ENCODE measurements around the gene INTS15.

The INTS15 gene

DNA sequence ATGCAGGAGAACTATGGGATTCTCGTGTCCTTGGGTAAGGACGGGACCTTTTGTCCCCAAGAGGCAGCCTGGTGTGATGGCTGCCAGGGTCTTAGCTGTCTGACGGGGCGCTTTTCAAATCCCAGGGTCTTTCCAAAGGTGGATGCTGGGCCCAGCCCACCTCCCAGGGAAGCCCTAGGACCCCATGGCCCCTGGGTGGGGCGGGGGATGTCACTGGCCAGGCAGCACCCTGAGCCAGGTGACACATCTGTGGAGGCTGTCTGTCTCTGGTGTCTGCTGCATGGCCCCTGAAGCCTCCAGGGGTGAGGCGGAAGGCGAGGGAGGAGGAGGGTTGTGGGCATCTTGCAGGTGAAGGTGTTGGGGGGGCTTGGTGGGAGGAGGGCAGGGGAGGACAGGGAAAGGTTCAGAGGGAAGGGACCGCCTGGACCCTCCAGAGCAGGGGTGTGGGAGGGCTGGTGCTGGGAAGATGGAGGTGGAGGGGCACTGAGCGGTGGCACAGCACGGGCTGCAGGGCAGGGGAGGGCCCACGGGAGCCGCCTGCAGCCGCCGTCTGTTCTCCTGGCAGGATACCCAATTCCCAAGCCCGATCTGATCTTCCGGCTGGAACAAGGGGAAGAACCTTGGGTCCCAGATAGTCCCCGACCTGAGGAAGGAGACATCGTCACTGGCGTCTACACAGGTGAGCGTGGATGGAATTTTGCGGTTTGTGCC, 54.2 kb downstream of the INTS15 start:
- no peak for DNase-seq

DNA sequence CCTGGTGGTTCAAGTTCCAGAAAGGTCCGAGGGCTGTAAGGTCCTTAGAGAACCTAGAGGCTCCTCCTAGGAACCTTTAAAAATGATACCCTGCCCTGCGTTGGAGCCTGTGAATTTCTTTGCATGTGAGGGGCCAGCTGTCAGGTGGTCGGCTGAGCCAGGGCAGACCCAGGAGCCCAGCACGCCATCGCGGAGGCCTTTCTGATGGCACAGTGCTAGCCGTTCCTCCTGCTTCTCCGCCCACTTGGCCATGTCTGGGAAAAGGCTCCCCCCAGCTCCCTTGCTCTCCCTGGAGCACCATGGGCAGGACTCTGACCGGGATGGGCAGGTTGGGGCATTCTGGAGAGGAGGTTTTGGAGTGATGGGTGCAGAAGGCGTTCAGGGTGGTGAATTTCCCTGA, 54.9 kb downstream of the INTS15 start:
- no peak for DNase-seq

DNA sequence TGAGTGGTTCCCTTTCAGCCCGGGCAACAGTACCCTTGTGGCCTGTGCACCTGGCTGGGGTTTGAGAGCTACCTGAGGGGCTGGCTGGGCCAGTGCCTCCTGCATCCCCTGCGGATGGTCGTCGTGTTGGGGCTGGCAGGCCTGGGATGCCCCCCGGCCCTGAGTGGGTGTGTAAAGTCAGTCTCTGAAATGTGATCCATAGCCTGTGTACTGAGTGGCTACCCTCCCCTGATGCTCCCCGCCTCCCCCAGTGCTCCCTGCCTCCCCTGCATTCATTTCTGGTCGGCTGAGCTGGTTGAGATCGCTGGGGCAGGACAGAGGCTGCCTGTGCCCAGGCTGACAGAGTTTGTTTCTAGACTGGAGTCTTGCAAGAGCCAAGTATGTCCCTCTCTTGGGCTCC, 56.6 kb downstream of the INTS15 start:
- DNase-seq, result no peak

DNA sequence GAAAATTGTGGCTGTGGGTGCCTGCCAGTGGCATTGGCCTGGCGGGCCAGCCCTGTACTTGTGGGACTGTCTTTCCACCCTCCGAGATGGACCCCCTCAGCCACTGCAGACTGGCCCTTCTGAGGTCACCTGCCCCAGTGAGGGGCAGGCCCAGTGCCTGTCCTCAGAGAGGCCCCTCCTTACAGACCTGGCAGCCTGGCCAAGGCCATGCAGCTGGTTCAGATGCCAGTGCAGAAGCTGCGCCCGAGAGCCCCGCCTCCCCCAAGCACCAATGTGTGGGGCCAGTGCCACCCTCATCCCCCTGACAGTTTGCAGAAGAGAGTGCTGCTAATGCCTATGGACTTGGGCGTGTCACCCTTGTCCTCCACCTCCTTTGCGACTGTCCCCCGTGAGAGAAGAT, 57.3 kb downstream of the INTS15 start:
- DNase-seq, result no peak

DNA sequence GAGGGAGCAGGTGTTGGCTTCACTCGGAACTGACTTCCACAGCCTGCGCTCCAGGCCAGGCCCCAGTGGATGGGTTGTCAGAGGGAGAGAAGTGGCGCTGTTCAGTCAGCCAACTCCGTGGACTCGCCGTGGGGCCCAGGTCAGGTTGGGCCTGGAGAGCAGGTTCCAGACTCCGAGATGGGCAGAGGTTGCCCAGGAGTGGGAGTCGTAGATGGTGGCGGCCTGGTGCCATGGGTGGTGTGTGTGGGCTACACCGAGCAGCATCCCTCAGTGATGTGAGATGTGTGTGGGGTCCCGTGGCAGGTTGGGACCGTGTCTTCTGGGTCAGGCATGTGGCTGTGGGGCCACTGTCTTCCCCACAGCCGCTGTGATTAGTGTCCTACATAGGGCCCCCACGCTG, 57.7 kb downstream of the INTS15 start:
- no peak for DNase-seq

DNA sequence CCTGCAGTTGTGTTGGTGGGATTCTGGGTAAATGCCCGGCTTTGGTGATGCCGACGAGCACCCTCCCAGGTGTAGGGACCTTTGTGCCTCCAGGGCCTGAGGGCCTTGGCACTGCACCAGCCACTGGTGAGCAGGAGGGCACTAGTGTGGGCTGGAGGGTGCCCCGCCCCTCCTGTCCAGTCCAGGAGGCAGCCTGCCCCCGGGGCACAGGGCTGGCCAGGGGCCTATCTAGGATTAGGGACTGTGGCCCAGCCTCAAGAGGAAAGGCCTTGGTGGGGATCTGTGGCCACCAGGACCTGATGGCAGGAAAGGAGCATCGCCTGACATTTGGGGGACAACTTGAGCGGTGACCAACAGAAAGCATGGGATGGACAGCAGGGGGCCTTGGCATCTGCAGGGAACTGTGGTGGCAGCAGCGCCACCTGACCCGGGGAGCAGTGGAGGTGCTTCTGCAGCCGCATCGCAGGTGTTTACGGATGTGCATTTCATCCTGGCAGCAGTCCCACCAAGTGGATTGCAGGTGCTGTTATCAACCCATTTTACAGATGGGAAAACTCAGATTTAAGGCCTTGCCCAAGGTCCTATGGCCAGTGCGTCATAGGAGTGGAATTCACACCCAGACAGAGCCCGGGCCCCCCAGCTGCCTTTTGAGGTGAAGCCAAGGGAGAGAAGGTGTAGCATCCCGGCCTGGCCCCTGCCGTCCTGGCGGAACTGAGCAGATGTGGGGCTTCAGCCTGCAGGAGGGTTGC, 58.4 kb downstream of the INTS15 start:
- DNase-seq, result no peak

DNA sequence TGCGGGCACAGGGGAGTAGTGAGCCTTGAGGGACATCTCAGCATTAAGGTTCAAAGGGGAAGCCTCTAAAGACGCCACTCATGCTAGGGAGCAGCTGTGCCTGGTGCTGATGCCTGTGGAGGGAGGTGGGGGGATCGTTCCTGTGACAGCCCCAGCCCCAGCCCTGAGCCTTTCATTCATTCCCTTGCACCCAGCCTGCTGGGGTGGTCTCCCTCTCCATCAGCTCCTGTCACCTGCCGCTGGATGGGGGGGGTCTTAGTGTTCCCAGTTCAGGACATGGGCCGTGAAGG, 58.9 kb downstream of the INTS15 start:
- DNase-seq, result peak; percentile 22

DNA sequence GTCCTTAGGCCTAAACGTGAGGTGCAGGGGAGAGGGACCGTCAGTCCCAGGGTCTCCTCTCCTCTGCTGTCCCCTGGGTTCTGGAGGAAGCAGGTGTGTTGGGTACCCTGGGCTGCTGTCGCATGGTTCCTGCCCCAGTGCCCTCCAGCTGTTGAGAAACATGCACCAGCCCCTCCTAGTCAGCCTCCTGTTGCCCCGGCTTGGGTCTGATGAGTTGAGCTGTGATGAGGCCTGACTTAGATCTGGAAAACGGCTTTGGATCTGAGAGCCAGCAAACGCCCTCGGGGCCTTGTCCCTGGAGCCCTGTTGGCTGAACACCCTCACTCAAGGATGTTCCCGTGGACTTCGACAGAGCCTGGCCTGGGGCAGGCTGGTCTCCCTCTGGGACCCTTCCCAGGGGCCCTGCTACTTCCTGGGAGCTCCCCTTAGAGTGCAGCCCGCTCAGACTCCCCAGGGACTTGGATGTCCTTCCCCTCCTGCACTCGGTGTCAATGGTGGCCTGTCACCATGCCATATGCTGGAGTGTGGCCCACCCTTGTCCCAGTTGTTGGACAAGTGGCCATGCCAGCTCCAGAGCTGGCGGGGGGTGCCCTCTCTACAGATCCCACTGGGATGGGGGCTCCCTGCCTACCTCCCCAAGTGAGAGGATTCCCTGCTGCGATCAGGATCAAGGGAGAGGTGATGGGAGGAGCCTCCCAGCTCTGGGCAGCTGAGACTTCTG, 59.6 kb downstream of the INTS15 start:
- peak; percentile 35 for DNase-seq

DNA sequence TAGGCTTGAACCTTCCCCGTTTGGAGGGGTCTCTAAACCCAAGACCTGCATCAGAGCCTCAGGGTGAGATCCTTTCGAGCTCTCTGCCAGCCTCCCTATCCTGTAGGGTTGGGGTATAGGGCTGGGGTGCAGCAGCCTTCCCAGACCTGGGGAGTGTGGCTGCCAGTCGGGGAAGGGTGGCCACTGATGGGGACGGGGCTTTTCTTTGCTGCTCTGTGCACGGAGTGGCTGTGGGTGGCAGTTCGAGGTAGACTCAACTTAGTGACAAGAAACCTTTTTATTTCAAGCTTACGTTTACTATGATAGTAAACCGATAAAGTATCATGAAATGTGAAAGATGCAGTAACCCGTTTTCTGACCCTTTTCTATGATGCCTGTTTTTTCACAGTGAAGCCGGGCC, 60.3 kb downstream of the INTS15 start:
- no peak for DNase-seq

DNA sequence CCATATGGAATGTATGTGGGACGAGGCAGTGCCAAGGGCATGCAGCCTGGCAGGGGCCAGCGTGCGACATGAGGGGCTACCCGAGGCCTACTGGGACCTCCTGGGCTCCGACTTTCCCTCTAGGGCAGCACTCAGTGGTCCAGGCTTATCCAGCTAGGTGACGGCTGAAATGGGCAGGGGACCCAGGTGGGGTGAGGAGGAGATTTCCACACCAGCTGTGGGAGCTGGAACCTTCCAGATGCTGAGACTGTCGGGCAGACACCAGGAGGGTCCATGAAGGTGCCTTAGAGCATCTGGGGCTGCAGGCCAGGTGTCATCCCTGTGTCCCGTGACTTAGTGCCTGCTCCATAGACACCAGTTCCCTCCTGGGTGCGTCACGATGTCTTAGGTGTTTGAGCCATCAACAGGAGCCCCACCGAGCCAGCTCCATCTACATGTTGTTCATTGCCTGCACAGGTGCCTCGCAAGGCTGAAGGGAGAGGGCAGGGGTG, 60.7 kb downstream of the INTS15 start:
- peak; percentile 21 for DNase-seq

DNA sequence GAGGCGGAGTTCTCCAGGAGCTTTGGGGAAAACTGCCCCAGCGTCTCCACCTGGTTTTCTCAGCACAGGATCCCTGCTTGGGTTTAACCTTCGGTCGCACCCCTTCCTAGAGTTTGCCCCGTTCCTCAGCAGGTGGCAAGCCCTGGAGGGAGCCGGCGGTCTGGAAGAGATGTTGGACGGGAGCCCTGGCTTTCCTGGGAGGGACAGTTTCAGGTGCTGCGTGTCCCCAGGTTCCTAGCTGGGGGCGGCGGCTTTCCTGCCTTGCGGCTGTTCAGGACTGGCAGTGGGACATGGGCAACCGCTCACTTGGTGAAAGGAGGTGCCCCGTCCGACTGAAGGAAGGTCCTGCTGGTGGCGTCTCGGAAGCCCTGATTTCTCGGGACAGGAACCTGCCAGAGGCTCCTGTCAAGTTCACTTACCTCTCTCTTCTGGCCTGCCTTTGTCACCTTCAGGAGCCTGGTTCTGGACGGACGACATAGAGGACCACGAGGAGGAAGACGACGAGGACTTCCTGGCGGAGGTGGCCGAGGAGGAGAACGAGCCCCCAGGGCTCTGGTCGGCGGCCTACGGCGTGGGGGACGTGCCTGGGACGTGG, 62.1 kb downstream of the INTS15 start:
- peak; percentile 31 for DNase-seq

DNA sequence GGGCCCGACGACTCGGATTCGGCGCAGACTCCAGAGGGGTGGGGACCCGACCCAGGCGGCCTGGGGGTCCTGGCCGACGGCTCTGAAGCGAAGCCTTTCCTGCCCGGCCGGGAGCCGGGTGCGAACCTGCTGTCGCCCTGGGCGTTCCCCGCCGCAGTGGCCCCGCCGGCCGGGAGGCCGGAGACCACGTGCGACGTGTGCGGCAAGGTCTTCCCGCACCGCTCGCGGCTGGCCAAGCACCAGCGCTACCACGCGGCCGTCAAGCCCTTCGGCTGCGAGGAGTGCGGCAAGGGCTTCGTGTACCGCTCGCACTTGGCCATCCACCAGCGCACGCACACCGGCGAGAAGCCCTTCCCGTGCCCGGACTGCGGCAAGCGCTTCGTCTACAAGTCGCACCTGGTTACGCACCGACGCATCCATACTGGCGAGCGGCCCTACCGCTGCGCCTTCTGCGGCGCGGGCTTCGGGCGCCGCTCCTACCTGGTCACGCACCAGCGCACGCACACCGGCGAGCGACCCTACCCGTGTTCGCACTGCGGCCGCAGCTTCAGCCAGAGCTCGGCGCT, 62.7 kb downstream of the INTS15 start:
- DNase-seq, result peak; percentile 30

DNA sequence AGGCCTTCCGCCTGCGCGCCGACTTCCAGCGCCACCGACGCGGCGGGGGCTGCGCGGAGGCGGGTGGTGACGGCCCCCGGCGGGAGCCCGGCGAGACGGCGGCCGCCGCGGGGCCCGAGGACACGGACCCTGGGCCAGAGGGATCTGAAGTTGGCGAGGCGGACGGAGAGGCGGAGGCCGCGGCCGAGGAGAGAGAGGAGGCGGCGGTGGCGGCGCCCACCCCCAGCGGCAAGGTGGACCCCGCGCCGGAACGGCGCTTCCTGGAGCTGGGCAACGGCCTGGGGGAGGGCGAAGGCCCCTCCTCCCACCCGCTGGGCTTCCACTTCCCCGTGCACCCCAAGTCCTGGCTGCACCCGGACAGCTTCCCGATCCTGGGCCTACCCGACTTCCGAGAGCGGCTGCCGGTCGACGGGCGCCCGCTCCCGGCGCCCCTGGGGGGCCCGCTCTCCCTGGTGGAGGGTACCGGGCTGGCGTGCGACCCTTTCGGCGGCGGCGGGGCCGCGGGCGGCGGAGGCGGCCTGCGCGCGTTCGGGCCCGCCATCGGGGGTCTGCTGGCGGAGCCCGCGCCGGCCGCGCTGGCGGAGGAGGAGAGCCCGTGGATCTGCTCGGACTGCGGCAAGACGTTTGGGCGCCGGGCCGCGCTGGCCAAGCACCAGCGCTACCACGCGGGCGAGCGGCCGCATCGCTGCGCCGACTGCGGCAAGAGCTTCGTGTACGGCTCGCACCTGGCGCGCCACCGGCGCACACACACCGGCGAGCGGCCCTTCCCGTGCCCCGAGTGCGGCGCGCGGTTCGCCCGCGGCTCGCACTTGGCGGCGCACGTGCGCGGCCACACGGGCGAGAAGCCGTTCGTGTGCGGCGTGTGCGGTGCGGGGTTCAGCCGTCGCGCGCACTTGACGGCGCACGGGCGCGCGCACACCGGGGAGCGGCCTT, 63.5 kb downstream of the INTS15 start:
- DNase-seq, result peak; percentile 28

DNA sequence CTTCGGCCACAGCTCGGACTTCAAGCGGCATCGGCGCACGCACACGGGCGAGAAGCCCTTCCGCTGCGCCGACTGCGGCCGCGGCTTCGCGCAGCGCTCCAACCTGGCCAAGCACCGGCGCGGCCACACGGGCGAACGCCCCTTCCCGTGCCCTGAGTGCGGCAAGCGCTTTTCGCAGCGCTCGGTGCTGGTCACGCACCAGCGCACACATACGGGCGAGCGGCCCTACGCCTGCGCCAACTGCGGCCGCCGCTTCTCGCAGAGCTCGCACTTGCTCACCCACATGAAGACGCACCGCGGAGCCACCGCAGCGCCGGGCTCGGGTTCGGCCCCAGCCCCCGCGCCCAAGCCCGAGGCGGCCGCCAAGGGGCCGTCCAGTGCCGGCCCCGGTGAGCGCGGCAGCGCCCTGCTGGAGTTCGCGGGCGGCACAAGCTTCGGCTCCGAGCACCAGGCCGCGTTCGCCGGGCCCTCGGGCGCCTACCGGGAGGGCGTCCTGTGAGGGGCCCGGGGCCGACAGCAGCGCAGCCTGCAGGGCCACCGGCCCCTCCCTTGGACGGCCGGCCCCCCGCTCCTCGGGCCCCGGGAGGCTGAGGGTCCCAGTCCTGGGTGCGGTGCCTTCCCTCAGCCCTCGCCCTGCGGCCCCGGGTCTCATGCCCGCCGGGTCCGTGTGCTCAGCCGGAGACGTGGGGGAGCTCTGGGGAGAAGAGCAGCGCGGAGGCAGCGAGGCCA, 64.5 kb downstream of the INTS15 start:
- DNase-seq, result peak; percentile 24

DNA sequence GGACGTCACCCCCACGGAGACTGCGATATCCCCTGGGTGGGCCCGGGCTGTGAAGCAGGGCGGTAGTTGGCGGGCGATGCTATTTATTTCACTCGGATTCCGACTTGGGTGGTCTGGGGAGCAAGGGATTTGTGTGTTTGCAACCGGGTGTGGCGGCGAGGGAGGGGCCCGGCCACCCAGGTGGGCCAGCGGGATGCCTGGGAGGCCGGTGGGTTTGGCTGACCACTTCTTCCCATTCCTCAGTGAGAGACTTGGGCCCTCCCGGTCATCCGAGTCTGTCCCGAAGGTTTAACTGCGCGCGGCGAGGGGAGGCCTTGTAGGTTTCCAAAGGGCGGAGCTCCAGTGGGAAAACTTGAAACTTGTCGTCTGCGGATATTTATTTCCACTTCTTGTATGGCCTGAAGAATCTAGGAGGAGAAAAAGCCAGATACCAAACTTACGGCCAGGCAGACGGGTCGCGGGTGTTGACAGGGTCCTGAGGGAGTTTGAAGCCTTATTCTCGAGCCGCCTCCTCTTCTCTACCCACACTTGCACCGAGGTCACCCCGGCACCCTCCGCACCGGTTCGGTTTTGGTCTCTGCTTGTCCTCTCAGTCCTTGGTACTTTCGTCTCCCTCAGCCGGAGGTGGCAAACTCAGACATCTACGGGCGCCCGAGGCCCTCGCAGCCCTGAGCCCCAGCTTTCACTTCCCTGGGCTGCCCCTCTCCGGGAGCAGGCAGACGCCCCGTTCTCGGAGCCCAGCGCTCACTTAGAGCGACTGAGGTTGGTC, 65.2 kb downstream of the INTS15 start:
- DNase-seq, result peak; percentile 35

DNA sequence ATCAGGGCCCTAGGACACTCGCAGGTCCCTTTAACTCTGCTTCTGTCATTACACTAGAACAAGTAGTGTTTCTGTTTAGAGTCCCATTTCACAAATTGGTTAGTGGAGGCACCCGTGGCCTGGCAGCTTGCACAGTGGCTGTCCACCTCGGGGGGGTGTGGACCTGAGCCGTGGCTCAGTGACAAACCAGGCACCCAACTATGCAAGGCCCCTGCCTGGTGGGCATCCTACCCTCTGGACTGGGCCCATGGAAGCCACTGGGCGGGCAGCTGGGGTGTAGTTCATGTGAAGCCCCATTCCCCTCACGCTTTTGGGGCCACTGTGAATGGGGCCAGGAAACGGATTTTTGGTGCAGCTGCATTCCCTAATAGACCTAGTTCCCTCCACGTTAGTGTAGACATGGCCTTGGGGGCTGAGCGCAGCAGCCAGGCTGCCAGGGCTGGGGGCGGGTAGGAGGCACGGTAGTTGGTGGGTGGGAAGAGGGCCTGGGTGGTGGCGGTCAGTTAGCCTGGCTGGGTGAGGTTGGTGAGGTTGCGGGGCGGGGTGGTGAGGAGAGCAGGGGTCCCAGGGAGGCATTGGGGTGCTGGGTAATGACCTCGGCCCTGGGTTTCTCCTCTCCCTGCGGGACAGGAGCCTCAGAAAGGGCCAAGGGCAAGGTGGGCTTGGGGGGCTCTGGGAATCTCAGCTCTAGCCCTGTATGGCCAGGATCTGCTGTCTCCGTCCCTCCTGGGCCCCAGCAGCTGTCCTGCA, 66.0 kb downstream of the INTS15 start:
- DNase-seq, result no peak

DNA sequence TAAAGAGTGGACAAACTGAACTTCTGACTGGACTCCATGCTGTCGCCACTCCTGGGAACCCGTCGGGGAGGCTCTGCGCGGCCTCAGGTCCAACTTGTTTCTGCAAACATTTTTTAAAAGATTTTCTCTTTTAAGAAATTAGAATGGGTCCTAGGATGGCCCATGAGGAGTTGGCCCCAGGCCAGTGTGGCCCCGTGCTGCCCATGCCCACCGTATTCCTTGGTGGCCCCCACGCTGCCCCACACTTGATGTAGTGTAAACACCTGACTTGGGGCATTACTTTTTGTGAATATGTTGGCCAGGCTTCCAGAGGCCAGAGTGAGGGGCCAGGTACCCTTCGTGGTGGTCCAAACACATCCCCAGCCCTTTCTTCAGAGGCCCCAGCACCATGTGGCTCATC, 66.6 kb downstream of the INTS15 start:
- no peak for DNase-seq
